ENCODE measurements around the gene GHRHR. TPM values are rescaled to one million over a fixed set of nuclear protein-coding genes. Genes with fewer than 3 reads are reported as not detected.

Gene GHRHR
- total RNA-seq, 4 donors from 2014 or later: not detected

GRCh38 chr7:30954914-30955313 is 8.8 kb upstream of the GHRHR start:
- H3K9me3 ChIP-seq: peaks cover 0 to 15% (median 0%) of the 10 kb centered on the region in 4 donors
- DNase-seq (ENCODE audit: low spot score in 2 of 2): no peak
- no peaks in the 10 kb centered on the region for H3K36me3 ChIP-seq
- no peak for TF ChIP-seq EP300 (IDR thresholded peaks at IDR 0.05)
- TF ChIP-seq POLR2A (IDR thresholded peaks at IDR 0.05): no peak
- TF ChIP-seq CTCF (IDR thresholded peaks at IDR 0.05): no peak
- 46 to 58% methylated on average over 4 of the region's 4 CpGs for WGBS, 2 donors
- H3K4me3 ChIP-seq: no peak overlapping the region
- H3K27ac ChIP-seq: no peak overlapping the region
- peaks cover 0 to 2% of the 10 kb centered on the region in 2 donors for H3K27me3 ChIP-seq
- no peaks in the 10 kb centered on the region for H3K4me1 ChIP-seq

- DNase-seq (ENCODE audit: low spot score in 2 of 2): no peak
- no peak for TF ChIP-seq CTCF (IDR thresholded peaks at IDR 0.05)
- no peak for TF ChIP-seq POLR2A (IDR thresholded peaks at IDR 0.05)
- TF ChIP-seq EP300 (IDR thresholded peaks at IDR 0.05): no peak
- WGBS, 2 donors: 97 to 98% methylated on average over 1 of the region's 1 CpG
Measured at GRCh38 chr7:30956704-30957103, 7.0 kb upstream of the GHRHR start.

GRCh38 chr7:30965372-30965771 is 1.6 kb downstream of the GHRHR start:
- TF ChIP-seq CTCF (IDR thresholded peaks at IDR 0.05): no peak
- no peak for TF ChIP-seq POLR2A (IDR thresholded peaks at IDR 0.05)
- TF ChIP-seq EP300 (IDR thresholded peaks at IDR 0.05): no peak
- no peak for DNase-seq (ENCODE audit: low spot score in 2 of 2)
- H3K27ac ChIP-seq: no peak overlapping the region
- H3K27me3 ChIP-seq: no peaks in the 10 kb centered on the region
- H3K36me3 ChIP-seq: no peaks in the 10 kb centered on the region
- WGBS, 2 donors: 63 to 73% methylated on average over 2 to 4 of the region's 4 CpGs
- no peaks in the 10 kb centered on the region for H3K4me1 ChIP-seq
- no peaks in the 10 kb centered on the region for H3K9me3 ChIP-seq
- no peak overlapping the region for H3K4me3 ChIP-seq

More at GRCh38 chr7:30956704-30957103, 7.0 kb upstream of the GHRHR start:
- no peak overlapping the region for H3K4me3 ChIP-seq
- no peak overlapping the region for H3K27ac ChIP-seq
- no peaks in the 10 kb centered on the region for H3K4me1 ChIP-seq
- H3K36me3 ChIP-seq: no peaks in the 10 kb centered on the region
- peaks cover 0 to 15% (median 0%) of the 10 kb centered on the region in 4 donors for H3K9me3 ChIP-seq
- H3K27me3 ChIP-seq: peaks cover 0 to 2% of the 10 kb centered on the region in 2 donors

- TF ChIP-seq CTCF (IDR thresholded peaks at IDR 0.05) (no peak), POLR2A (IDR thresholded peaks at IDR 0.05) (no peak), EP300 (IDR thresholded peaks at IDR 0.05) (no peak)
- Histone ChIP-seq H3K27me3 (no peaks in the 10 kb centered on the region), H3K9me3 (no peaks in the 10 kb centered on the region), H3K36me3 (no peaks in the 10 kb centered on the region), H3K4me3 (no peak overlapping the region), H3K4me1 (no peaks in the 10 kb centered on the region), H3K27ac (no peak overlapping the region)
- WGBS, 2 donors: 83 to 93% methylated on average over 9 of the region's 9 CpGs
- DNase-seq (ENCODE audit: low spot score in 2 of 2): no peak
Measured at GRCh38 chr7:30965883-30966282, 2.1 kb downstream of the GHRHR start.

- peaks cover 0 to 9% of the 10 kb centered on the region in 2 donors for H3K27me3 ChIP-seq
- no peaks in the 10 kb centered on the region for H3K4me1 ChIP-seq
- H3K4me3 ChIP-seq: no peak overlapping the region
- TF ChIP-seq EP300 (IDR thresholded peaks at IDR 0.05) (no peak), POLR2A (IDR thresholded peaks at IDR 0.05) (no peak), CTCF (IDR thresholded peaks at IDR 0.05) (no peak)
- DNase-seq (ENCODE audit: low spot score in 2 of 2): no peak
- no peak overlapping the region for H3K27ac ChIP-seq
- H3K36me3 ChIP-seq: no peaks in the 10 kb centered on the region
- WGBS, 2 donors: 86 to 96% methylated on average over 2 of the region's 2 CpGs
- no peaks in the 10 kb centered on the region for H3K9me3 ChIP-seq
Measured at GRCh38 chr7:30968294-30968693, 4.5 kb downstream of the GHRHR start.
